Astrocyte (in vitro differentiated cells and primary cell): ENCODE data around the gene SPSB3. TPM values are rescaled to one million over a fixed set of nuclear protein-coding genes. Genes with fewer than 3 reads are reported as not detected.

ENCODE experiments used
- DNase-seq: peaks from one replicate; pipeline ENCODE4 v3.0.0-alpha.2; 2010; ENCODE audit warnings: low read depth
- FAIRE-seq: peaks from 2 replicates; lab custom pipeline; 2011; peaks lifted over from hg19 to GRCh38; lab: Jason Lieb, UNC
- H2AFZ ChIP-seq: 2 replicates; pipeline ENCODE4 v1.6.0; 2012; ENCODE audit warnings: low read depth, low read length, inconsistent platforms
- H3K27ac ChIP-seq: 2 replicates; pipeline ENCODE4 v1.5.1; 2011; ENCODE audit warnings: low read depth, low read length, inconsistent platforms
- H3K27me3 ChIP-seq: 2 replicates; pipeline ENCODE4 v1.6.0; 2011; ENCODE audit warnings: low read length, inconsistent platforms; ENCODE audit not compliant: insufficient read depth
- H3K36me3 ChIP-seq: 2 replicates; pipeline ENCODE4 v1.5.1; 2011; ENCODE audit warnings: low read length, inconsistent platforms; ENCODE audit not compliant: insufficient read depth
- H3K4me1 ChIP-seq: 2 replicates; pipeline ENCODE4 v1.5.1; 2011; ENCODE audit warnings: low read length, inconsistent platforms; ENCODE audit not compliant: insufficient read depth
- H3K4me2 ChIP-seq: 2 replicates; pipeline ENCODE4 v1.6.0; 2012; ENCODE audit warnings: low read length, inconsistent platforms
- H3K4me3 ChIP-seq: 2 replicates; pipeline ENCODE4 v1.5.1; 2011; ENCODE audit warnings: low read depth, mild to moderate bottlenecking, low read length, inconsistent platforms; ENCODE audit not compliant: insufficient read depth
- H3K79me2 ChIP-seq: 2 replicates; pipeline ENCODE4 v1.6.0; 2012; ENCODE audit warnings: mild to moderate bottlenecking, low read length, inconsistent platforms; ENCODE audit not compliant: insufficient read depth
- H3K9ac ChIP-seq: 2 replicates; pipeline ENCODE4 v1.6.0; 2012; ENCODE audit warnings: mild to moderate bottlenecking, low read length, inconsistent platforms
- H3K9me3 ChIP-seq: 2 replicates; pipeline ENCODE4 v1.5.1; 2012; ENCODE audit warnings: low read depth, mild to moderate bottlenecking, low read length, inconsistent platforms; ENCODE audit not compliant: insufficient read depth
- H4K20me1 ChIP-seq: 2 replicates; pipeline ENCODE4 v1.6.0; 2012; ENCODE audit warnings: low read length, inconsistent platforms; ENCODE audit not compliant: insufficient read depth
- H3K27ac Mint-ChIP-seq: one replicate; pipeline ENCODE4 v1.8.0; 2021; ENCODE audit warnings: mild to moderate bottlenecking, mixed read lengths; ENCODE audit not compliant: unreplicated experiment
- H3K27me3 Mint-ChIP-seq: one replicate; pipeline ENCODE4 v1.8.0; 2021; ENCODE audit warnings: low read depth, mixed read lengths; ENCODE audit not compliant: unreplicated experiment
- H3K36me3 Mint-ChIP-seq: one replicate; pipeline ENCODE4 v1.8.0; 2021; ENCODE audit warnings: low read depth, mixed read lengths; ENCODE audit not compliant: unreplicated experiment
- H3K4me1 Mint-ChIP-seq: one replicate; pipeline ENCODE4 v1.8.0; 2021; ENCODE audit warnings: low read depth, mixed read lengths; ENCODE audit not compliant: unreplicated experiment
- H3K4me3 Mint-ChIP-seq: one replicate; pipeline ENCODE4 v1.8.0; 2021; ENCODE audit warnings: mild to moderate bottlenecking, moderate library complexity, mixed read lengths; ENCODE audit not compliant: unreplicated experiment
- H3K9me3 Mint-ChIP-seq: one replicate; pipeline ENCODE4 v1.8.0; 2021; ENCODE audit warnings: mild to moderate bottlenecking, mixed read lengths; ENCODE audit not compliant: unreplicated experiment
- EZH2 ChIP-seq: IDR thresholded peaks from 2 replicates; pipeline ENCODE4 v1.6.1; 2012; ENCODE audit warnings: mild to moderate bottlenecking, low read length, inconsistent platforms; ENCODE audit not compliant: insufficient read depth
- total RNA-seq: library from RNA; stranded (reverse); gene quantifications from 2 replicates; pipeline ENCODE4 v1.2.1, GENCODE V29; 2021
- TF ChIP-seq, protein P1 (sequence below): IDR thresholded peaks from 2 replicates; pipeline ENCODE4 v1.5.1; 2011; ENCODE audit warnings: low read depth, mild to moderate bottlenecking, inconsistent platforms, low read length, moderate library complexity; ENCODE audit not compliant: insufficient read depth

Gene SPSB3
- total RNA-seq, 1 donor from 2014 or later, result 23.3 TPM

DNA sequence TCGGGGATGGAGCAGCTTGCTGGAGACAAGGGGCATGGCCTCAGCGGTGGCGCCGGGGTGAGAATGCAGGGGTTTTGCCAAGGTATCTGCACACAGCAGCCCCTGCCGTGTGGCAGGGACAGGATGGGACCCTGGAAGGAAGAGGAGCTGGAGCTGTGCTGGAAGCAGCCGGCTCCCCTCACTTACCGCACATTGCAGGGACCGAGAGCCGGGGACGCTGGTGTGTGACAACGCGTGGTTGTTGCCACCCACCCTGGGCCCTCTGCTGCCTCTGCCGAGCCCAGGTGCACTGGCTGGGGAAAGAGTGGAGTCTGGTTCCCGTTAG, 3.4 kb upstream of the SPSB3 start:
- FAIRE-seq, result no peak

DNA sequence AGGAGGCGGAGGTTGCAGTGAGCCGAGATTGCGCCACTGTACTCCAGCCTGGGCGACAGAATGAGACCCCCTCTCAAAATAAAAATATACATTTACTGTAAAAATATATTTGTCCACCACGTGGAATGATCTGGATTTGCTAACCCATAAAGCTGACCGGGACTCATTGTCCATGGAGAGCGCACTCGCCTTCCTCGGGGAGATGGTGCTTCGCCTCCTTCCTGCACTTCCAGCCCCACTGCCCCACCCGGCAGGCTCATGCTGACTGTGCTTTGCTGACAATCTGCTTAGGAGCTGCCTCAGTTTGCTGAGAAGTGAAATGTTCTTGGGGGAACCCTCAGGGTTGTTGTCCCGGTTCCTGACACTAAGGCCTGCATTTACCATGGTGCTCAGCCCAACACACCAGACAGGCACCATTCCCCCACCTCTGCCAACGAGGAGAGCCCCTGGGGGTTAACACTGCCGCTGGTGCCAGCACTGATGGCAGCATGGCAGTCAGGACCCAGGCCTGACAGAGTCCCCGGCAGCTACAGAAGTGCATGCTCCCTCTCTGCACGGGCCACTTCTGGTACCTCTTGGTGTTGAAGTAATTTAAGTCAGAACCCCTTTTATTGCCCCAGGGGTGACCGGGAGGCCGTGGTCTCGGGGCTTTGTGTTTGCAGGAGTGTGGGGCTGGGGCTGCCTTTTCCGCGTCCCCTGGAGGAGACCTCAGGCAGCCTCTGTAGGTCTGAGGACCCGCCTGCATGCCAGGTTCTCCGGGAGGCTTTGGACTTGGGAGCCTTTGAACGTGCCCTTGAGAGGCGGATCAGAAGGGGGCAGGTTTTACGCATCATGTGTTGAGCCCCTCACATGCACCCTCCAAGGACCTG, 2.8 kb upstream of the SPSB3 start:
- DNase-seq, result no peak
- no peaks in the 10 kb centered on the region for H3K9me3 Mint-ChIP-seq
- H2AFZ ChIP-seq, result no peak overlapping the region

More for the DNA sequence above, 3.4 kb upstream of the SPSB3 start:
- H3K9ac ChIP-seq, result no peak overlapping the region
- no peak overlapping the region for H3K4me2 ChIP-seq
- no peak for DNase-seq
- peaks cover 67% of the 10 kb centered on the region for H3K79me2 ChIP-seq
- H3K36me3 ChIP-seq, result peaks cover 2% of the 10 kb centered on the region
- no peaks in the 10 kb centered on the region for H3K9me3 ChIP-seq
- no peak overlapping the region for H3K4me3 ChIP-seq
- H4K20me1 ChIP-seq, result peaks cover 46% of the 10 kb centered on the region
- TF ChIP-seq EZH2, result no peak
- TF ChIP-seq, protein P1, sequence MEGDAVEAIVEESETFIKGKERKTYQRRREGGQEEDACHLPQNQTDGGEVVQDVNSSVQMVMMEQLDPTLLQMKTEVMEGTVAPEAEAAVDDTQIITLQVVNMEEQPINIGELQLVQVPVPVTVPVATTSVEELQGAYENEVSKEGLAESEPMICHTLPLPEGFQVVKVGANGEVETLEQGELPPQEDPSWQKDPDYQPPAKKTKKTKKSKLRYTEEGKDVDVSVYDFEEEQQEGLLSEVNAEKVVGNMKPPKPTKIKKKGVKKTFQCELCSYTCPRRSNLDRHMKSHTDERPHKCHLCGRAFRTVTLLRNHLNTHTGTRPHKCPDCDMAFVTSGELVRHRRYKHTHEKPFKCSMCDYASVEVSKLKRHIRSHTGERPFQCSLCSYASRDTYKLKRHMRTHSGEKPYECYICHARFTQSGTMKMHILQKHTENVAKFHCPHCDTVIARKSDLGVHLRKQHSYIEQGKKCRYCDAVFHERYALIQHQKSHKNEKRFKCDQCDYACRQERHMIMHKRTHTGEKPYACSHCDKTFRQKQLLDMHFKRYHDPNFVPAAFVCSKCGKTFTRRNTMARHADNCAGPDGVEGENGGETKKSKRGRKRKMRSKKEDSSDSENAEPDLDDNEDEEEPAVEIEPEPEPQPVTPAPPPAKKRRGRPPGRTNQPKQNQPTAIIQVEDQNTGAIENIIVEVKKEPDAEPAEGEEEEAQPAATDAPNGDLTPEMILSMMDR, result no peak
- H2AFZ ChIP-seq, result no peak overlapping the region
- H3K27ac ChIP-seq, result no peak overlapping the region
- Mint-ChIP-seq H3K4me3 (no peak overlapping the region), H3K4me1 (peaks cover 9% of the 10 kb centered on the region), H3K27me3 (no peaks in the 10 kb centered on the region), H3K27ac (no peak overlapping the region), H3K9me3 (no peaks in the 10 kb centered on the region), H3K36me3 (peaks cover 2% of the 10 kb centered on the region)
- no peaks in the 10 kb centered on the region for H3K27me3 ChIP-seq
- H3K4me1 ChIP-seq, result peaks cover 12% of the 10 kb centered on the region

More for the DNA sequence above, 2.8 kb upstream of the SPSB3 start:
- no peak for FAIRE-seq
- Histone ChIP-seq H4K20me1 (peaks cover 51% of the 10 kb centered on the region), H3K4me2 (no peak overlapping the region), H3K9ac (no peak overlapping the region), H3K4me1 (peaks cover 12% of the 10 kb centered on the region), H3K27ac (no peak overlapping the region), H3K27me3 (no peaks in the 10 kb centered on the region), H3K79me2 (peaks cover 71% of the 10 kb centered on the region), H3K36me3 (peaks cover 2% of the 10 kb centered on the region), H3K4me3 (no peak overlapping the region), H3K9me3 (no peaks in the 10 kb centered on the region)
- TF ChIP-seq, protein P1, result no peak
- TF ChIP-seq EZH2, result no peak
- peaks cover 2% of the 10 kb centered on the region for H3K36me3 Mint-ChIP-seq
- H3K27ac Mint-ChIP-seq, result no peak overlapping the region
- H3K4me3 Mint-ChIP-seq, result peak overlapping the region; percentile 61
- no peaks in the 10 kb centered on the region for H3K27me3 Mint-ChIP-seq
- peaks cover 9% of the 10 kb centered on the region for H3K4me1 Mint-ChIP-seq
